ENCODE data around the gene MAP3K19.
"Not testable (repeated sequence)": the region's sequence is repeated elsewhere in the genome, so short reads cannot be mapped to it uniquely, and the experiment has no call there.

MAP3K19 gene

GRCh38 chr2:134985061-134985460 is 62.2 kb downstream of the MAP3K19 start:
- DNase-seq (ENCODE audit: low read depth) = no peak

GRCh38 chr2:134982603-134983002 is 64.6 kb downstream of the MAP3K19 start:
- DNase-seq (ENCODE audit: low read depth) = no peak

DNA sequence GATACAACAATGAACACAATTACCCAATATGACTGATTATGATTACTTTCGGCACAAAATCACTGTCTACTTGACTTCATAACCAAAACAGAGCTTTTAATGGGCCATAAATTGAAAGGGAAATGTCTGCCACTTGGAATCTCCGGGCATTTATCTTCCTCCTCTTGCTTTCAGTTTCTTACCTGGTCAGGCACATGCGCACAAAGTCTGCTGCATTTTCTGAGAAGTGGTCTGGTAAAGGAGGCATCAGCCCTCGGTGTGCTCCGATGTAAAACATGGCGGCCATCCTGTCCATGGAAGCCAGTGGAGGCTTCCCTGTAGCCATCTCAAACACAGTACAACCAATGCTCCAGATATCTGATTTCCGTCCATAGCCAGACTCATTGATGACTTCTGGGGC is 66.6 kb downstream of the MAP3K19 start:
- no peak for DNase-seq (ENCODE audit: low read depth)

DNA sequence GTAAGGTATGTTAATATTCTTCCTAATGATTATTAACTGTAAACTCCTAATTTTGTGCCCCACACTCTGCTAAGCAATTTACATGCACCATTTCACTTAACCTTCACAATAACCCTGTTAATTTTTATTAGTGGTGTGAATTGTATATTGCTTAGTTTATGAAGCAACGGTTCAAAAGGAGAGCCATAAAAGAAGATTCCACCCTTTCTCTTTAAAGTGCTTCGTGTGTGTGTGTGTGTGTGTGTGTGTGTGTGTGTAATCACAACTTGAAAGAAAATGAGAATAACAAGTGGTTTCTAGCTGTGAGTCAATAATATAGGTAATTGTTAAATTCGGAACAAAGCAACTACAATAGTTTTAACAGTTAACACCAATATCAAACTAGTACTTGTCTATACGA is 68.0 kb downstream of the MAP3K19 start:
- DNase-seq (ENCODE audit: low read depth) = no peak

GRCh38 chr2:134977104-134977503 is 70.1 kb downstream of the MAP3K19 start:
- DNase-seq (ENCODE audit: low read depth) = not testable (repeated sequence)

DNA sequence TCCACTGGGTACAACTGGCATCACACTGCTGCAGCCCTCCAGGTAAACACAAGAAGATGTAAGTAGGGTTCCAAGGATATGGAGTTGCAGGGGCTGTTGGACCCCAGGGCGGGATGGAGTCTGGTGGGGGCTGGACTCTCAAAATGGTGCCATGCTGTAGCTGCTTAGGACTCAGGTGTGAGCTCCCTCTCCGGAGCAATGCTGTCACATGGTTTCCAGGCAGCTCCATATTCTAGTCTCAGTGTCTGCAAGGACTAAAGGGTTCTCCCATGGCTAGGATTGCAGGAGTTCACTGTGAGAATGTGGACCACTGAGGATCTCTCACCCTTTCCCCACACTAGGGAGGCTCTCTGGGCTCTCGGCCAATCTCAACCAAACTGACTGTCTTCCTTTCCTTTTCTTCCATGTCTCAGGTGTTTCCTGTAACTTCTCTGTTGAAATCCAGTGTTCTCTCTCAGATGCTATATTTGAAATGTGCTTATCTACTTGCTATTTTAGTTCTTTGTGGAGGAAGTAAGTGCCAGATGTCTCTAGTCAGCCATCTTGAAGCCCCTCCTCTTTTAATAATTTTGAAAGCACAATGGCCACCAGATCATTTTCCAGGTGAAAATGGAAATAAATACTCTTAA is 71.1 kb downstream of the MAP3K19 start:
- no peak for DNase-seq (ENCODE audit: low read depth)

GRCh38 chr2:134975281-134976009 is 71.8 kb downstream of the MAP3K19 start:
- no peak for DNase-seq (ENCODE audit: low read depth)

DNA sequence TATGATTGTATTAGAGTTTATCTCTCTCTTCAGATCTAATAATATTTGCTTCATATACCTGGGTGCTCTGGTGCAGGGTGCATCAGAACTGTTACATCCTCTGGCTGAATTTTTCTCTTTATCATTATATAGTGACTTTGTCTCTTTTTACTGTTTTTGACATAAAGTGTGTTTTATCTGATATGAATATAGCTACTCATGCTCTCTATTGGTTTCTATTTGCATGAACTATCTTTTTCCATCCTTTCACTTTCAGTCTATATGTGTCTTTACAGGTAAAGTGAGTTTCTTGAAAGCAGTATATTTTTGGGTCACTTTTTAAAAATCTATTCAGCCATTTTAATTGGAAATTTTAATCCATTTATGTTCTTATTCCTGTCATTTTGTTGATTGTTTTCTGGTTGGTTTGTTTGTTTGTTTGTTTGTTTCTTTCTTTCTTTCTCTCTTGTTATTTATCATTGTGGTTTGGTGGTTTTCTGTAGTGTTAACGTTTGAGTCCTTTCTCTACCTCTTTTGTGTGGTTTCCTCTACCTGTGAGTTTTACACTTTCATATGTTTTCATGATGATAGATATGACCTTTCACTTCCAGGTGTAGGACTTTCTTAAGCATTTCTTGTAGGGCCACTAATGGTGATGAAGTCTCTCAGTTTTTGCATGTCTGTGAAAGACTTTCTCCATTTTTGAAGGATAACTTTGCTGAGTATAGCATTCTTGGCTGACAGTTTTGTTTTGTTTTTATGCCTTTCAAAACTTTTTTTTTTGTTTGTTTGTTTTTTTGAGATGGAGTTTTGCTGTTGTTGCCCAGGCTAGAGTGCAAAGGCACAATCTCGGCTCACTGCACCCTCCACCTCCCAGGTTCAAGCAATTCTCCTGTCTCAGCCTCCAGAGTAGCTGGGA is 73.8 kb downstream of the MAP3K19 start:
- no peak for DNase-seq (ENCODE audit: low read depth)

- not testable (repeated sequence) for DNase-seq (ENCODE audit: low read depth)
Measured at GRCh38 chr2:134967166-134967565, 80.1 kb downstream of the MAP3K19 start.

GRCh38 chr2:134957477-134957876 is 89.8 kb downstream of the MAP3K19 start:
- DNase-seq (ENCODE audit: low read depth) = no peak

DNA sequence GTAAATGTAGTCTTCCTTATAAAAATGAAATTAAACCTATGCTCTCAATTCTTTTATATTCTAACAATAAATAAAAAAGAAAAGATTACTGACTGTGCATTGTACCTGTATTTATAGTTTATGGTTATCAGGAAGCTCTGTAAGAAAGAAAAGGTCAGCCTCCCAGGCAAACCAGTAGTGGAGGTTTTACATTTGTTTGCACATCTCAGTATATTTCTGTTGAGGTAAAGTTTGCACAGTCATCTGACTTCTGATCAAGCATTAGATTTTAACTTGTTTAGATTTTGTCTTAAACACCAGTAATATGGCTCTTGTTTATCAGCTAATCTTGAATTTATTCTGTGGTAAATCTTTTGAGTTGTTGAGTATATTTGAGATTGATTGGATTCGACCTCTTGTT is 91.5 kb downstream of the MAP3K19 start:
- no peak for DNase-seq (ENCODE audit: low read depth)

- DNase-seq (ENCODE audit: low read depth) = no peak
Measured at GRCh38 chr2:134954065-134954464, 93.2 kb downstream of the MAP3K19 start.

- no peak for DNase-seq (ENCODE audit: low read depth)
Measured at GRCh38 chr2:134952608-134953007, 94.6 kb downstream of the MAP3K19 start.

DNA sequence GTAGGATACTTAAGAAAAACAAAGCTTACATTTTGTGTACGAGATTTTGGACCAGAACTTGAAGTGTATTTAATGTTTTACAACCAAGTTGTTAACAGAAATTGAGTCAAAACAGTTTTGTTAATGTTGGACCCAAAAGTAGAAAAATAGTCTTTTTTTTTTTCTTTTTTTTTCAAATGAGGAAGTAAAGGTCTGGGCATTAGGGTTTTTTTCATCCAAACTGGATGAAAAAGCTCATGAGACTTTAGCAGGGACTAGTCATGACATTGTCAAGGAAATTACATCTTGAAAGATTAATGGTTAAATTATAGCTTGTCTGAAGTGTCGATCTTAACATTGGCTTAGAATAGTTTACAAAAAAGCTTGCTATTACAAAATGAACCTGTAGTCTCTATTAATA is 96.4 kb downstream of the MAP3K19 start:
- no peak for DNase-seq (ENCODE audit: low read depth)

- DNase-seq (ENCODE audit: low read depth) = no peak
Measured at GRCh38 chr2:134949981-134950708, 97.1 kb downstream of the MAP3K19 start.

DNA sequence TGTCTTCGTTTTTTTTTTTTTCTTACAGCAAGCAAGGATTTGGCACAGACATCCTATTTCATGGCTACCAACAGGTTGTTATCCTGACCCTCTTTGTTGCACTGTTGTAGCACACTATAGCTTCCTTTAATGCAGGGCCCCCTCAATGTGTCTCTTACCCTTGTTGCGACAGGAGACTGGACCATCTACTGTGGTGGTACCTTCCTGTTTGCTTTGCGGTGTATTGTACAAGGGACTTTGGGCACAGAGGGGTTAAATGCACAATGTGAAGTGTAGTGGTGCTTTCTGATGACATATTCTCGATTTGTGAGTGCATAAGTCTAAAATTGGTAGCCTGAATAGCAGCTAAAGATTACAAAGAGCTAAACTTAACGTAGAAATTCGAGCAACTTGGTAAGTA is 101.2 kb downstream of the MAP3K19 start:
- DNase-seq (ENCODE audit: low read depth) = no peak

DNA sequence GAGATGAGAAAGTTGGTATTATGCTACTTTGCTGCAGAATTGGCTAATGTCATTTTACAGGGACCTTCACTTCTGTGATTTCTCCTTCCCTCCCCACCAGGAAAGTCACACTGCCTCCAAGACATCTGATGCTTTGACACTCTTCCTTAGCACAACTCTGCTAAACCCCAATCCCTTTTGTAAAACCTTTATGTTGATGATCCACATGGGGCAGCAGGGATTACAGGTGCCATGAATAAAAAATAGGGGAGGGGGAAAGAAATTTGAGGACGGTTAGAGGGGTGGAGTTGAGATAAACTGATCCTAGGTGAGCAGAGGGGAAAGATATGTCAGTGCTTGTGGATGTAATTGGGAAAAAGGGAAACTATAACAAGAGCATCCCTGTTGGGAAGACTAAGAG is 102.3 kb downstream of the MAP3K19 start:
- DNase-seq (ENCODE audit: low read depth) = no peak

GRCh38 chr2:134943540-134943939 is 103.7 kb downstream of the MAP3K19 start:
- DNase-seq (ENCODE audit: low read depth) = no peak

DNA sequence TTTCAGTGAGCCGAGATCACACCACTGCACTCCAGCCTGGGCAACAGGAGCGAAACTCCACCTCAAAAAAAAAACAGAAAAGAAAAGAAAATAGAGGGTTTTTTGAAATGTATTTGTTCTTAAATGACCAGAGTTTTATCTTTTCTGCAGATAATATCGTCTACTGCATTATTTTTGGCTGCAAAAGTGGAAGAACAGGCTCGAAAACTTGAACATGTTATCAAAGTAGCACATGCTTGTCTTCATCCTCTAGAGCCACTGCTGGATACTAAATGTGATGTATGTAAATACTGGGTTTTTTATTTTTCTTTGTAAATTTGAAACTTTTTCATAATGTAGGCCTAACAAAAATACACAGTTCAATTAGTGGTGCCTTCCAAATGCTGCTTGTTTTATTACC is 110.6 kb downstream of the MAP3K19 start:
- DNase-seq (ENCODE audit: low read depth) = no peak

DNA sequence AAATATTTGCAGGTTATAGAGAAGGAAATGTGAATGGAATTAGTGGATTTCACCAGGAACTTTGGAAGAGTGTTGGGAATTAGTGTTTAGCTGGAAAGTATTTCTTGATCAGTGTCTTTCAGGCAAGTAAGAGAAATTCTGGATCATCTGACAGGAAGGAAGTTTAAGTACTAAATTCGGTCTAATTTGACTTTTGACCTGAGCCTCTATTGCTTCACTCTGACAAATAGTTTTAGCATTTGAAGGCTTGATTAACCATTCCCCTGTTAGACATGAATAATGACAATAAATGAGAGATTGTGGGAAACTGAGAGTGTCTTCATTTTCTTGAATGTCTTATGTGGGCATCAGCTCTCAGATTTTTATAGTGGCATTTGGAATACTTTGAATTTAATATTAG is 112.6 kb downstream of the MAP3K19 start:
- peak; percentile 39 for DNase-seq (ENCODE audit: low read depth)

GRCh38 chr2:134934150-134934549 is 113.1 kb downstream of the MAP3K19 start:
- DNase-seq (ENCODE audit: low read depth) = no peak

GRCh38 chr2:134933732-134934131 is 113.5 kb downstream of the MAP3K19 start:
- DNase-seq (ENCODE audit: low read depth) = no peak
